Central memory CD8-positive, alpha-beta T cell (primary cell): ENCODE data around the gene NPHP3.
"Not testable (repeated sequence)": the region's sequence is repeated elsewhere in the genome, so short reads cannot be mapped to it uniquely, and the experiment has no call there.

Experiments
- ATAC-seq: fragments of 150-1000 bp; cut with Tn5 transposase; replicated peaks from 2 replicates; pipeline ENCODE4 v1.10.0; 2022; ENCODE audit warnings: mild to moderate bottlenecking, moderate FRiP score, moderate number of reproducible peaks; ENCODE audit not compliant: poor library complexity, severe bottlenecking; ENCODE audit errors: extremely low read depth
- DNase-seq, 2 donors: peaks; one replicate each; pipeline ENCODE4 v3.0.0; 2021; ENCODE audit warnings: low spot score in 2 of 2
- H3K27ac Mint-ChIP-seq: one replicate; pipeline ENCODE4 v1.8.0; 2022; ENCODE audit warnings: low read depth, mild to moderate bottlenecking, moderate library complexity, mixed read lengths
- H3K27me3 Mint-ChIP-seq: one replicate; pipeline ENCODE4 v1.8.0; 2022; ENCODE audit warnings: mixed read lengths
- H3K36me3 Mint-ChIP-seq: one replicate; pipeline ENCODE4 v1.8.0; 2022; ENCODE audit warnings: mild to moderate bottlenecking, moderate library complexity, mixed read lengths; ENCODE audit not compliant: insufficient read depth
- H3K4me1 Mint-ChIP-seq: one replicate; pipeline ENCODE4 v1.8.0; 2022; ENCODE audit warnings: mixed read lengths
- H3K4me3 Mint-ChIP-seq: one replicate; pipeline ENCODE4 v1.8.0; 2022; ENCODE audit warnings: mild to moderate bottlenecking, moderate library complexity, mixed read lengths
- H3K9me3 Mint-ChIP-seq: one replicate; pipeline ENCODE4 v1.8.0; 2022; ENCODE audit warnings: mixed read lengths

The NPHP3 gene, protein sequence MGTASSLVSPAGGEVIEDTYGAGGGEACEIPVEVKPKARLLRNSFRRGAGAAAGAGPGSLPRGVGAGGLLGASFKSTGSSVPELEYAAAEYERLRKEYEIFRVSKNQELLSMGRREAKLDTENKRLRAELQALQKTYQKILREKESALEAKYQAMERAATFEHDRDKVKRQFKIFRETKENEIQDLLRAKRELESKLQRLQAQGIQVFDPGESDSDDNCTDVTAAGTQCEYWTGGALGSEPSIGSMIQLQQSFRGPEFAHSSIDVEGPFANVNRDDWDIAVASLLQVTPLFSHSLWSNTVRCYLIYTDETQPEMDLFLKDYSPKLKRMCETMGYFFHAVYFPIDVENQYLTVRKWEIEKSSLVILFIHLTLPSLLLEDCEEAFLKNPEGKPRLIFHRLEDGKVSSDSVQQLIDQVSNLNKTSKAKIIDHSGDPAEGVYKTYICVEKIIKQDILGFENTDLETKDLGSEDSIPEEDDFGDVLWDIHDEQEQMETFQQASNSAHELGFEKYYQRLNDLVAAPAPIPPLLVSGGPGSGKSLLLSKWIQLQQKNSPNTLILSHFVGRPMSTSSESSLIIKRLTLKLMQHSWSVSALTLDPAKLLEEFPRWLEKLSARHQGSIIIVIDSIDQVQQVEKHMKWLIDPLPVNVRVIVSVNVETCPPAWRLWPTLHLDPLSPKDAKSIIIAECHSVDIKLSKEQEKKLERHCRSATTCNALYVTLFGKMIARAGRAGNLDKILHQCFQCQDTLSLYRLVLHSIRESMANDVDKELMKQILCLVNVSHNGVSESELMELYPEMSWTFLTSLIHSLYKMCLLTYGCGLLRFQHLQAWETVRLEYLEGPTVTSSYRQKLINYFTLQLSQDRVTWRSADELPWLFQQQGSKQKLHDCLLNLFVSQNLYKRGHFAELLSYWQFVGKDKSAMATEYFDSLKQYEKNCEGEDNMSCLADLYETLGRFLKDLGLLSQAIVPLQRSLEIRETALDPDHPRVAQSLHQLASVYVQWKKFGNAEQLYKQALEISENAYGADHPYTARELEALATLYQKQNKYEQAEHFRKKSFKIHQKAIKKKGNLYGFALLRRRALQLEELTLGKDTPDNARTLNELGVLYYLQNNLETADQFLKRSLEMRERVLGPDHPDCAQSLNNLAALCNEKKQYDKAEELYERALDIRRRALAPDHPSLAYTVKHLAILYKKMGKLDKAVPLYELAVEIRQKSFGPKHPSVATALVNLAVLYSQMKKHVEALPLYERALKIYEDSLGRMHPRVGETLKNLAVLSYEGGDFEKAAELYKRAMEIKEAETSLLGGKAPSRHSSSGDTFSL (N-terminal part only)

DNA sequence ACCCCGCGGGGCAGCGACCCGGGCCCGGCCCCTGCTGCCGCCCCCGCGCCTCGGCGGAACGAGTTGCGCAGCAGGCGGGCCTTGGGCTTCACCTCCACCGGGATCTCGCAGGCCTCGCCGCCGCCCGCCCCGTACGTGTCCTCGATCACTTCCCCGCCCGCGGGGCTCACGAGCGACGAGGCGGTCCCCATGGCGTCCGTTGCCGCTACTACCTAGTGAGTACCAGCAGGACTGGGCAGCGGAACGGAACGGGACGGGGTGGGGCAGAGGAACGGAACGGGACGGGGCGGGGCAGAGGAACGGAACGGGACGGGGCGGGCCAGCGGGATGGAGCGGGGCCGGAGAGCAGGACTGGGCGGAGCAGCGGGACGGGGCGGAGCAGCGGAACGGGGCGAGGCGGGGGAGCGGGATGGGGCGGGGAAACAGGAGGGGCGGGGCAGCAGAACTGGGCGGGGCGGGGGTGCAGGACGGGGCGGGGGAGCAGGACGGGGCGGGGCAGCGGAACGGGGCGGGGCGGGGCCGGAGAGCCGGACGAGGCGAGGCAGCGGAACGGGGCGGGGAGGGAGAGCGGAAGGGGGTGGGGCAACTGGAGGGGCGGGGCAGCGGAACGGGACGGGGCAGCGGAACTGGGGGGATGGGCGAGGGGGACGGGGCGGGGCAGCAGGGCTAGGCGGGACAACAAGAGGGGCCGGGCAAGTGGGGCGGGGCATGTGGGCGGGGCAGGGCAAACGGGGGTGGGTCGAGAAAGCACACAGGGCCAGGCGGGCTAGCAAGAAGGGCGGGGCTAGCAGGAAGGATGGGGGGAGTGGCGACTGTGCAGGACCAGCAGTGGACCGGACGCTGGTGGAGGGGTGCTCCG is at the start of gene NPHP3:
NPHP3 (minus strand) TSS at position 245 of the 859 bp plus-strand sequence; CDS start at position 191, 54 bp downstream.
- ATAC-seq (peak; percentile 80), DNase-seq (peak; percentile 76 to 87)
- Mint-ChIP-seq H3K27me3 (peaks cover under 1% of the 10 kb centered on the region), H3K36me3 (peaks cover 11% of the 10 kb centered on the region), H3K27ac (peak within 1 kb of the TSS; percentile 89), H3K9me3 (no peaks in the 10 kb centered on the region), H3K4me1 (peaks cover 37% of the 10 kb centered on the region), H3K4me3 (peak within 1 kb of the TSS; percentile 84)

DNA sequence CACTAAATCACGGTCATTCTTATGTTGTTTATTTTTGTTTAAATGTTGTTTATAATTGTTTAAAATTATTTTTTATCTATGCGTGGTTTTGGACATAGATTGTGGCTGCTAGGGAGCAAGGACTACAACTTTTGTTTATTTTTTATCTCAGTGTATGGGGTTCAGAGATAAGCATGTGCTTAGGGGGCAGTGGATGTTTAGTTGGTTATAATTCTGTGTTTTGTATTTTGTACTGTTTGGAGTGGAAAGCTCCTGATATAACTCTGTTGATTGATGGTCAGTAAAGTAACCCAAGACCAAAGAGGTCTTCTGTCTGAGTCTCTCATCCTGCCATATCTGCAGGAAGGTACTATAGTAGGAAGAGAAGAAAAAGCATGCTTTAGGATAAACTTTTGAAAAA is 36.5 kb upstream of the NPHP3 start:
- no peak overlapping the region for H3K4me3 Mint-ChIP-seq
- DNase-seq (no peak), ATAC-seq (no peak)
- H3K9me3 Mint-ChIP-seq = no peaks in the 10 kb centered on the region
- no peaks in the 10 kb centered on the region for H3K36me3 Mint-ChIP-seq
- no peak overlapping the region for H3K27ac Mint-ChIP-seq
- no peaks in the 10 kb centered on the region for H3K4me1 Mint-ChIP-seq
- peaks cover 19% of the 10 kb centered on the region for H3K27me3 Mint-ChIP-seq

DNA sequence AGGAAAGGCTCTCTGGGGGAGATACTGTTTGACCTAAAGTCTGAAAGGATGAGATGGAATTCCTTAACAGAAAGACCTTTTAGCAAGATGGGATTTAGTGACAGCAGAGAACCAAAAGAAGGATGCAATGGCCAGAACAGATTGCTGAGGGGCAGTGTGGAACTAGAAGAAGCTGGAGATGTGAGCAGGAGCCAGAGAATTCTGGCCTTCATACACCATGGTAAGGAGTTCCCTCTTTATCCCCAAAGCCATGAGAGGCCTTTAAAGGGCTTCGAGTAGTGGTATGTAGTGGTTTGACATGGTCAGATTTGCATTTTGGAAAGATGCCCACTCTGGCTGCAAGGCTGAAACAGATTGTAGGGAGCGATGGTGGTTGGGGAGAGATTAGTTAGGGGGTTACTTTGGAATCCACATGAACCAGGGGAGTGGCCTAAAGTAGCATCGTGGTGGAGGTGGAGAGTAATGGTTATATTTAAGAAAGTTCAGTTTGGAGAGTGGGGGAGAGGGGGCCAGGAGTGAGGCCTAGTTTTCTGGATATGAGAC is 34.0 kb upstream of the NPHP3 start:
- H3K36me3 Mint-ChIP-seq = no peaks in the 10 kb centered on the region
- no peak overlapping the region for H3K27ac Mint-ChIP-seq
- ATAC-seq = no peak
- no peaks in the 10 kb centered on the region for H3K4me1 Mint-ChIP-seq
- no peak overlapping the region for H3K4me3 Mint-ChIP-seq
- no peak for DNase-seq
- peaks cover 30% of the 10 kb centered on the region for H3K27me3 Mint-ChIP-seq
- no peaks in the 10 kb centered on the region for H3K9me3 Mint-ChIP-seq

DNA sequence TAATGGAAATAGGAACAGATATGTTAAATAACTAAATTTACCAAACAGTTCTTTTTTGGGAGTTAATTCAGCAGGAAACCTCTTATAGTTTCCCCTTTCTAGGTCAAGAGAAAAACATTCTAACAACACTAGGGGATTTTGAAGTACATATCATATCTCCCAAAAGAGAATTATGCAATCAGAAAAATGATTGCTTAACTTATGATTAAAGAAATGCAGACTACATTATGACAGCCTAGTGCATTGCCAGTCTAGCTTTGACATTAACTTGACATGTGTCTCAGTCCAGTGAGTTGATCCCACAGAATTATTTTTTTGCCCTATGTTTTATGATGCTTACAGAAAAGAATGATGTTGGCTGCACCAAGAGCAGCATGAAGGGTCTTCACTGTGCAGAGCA is 31.7 kb upstream of the NPHP3 start:
- no peaks in the 10 kb centered on the region for H3K4me1 Mint-ChIP-seq
- no peaks in the 10 kb centered on the region for H3K36me3 Mint-ChIP-seq
- H3K9me3 Mint-ChIP-seq = no peaks in the 10 kb centered on the region
- peaks cover 46% of the 10 kb centered on the region for H3K27me3 Mint-ChIP-seq
- no peak overlapping the region for H3K27ac Mint-ChIP-seq
- DNase-seq (no peak), ATAC-seq (no peak)
- H3K4me3 Mint-ChIP-seq = no peak overlapping the region

DNA sequence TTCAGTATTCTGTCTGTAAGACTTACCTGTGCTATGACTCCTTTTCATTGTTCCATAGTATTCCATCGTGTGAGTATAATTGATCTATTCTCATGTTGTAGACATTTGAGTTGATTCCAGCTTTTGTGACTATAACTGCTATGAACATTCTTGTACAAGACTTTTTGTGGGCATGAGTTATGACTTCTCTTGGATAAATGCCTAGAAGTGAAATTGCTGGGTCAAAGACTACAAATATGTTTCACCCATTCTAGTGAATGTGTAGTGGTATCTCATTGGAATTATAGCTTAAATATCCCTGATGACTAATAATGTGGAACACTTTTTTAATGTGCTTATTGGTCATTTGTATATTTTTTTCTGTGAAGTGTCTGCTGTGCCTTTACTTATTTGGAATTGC is 27.6 kb upstream of the NPHP3 start:
- ATAC-seq (no peak), DNase-seq (no peak)
- H3K27me3 Mint-ChIP-seq = peaks cover 47% of the 10 kb centered on the region
- no peaks in the 10 kb centered on the region for H3K36me3 Mint-ChIP-seq
- H3K27ac Mint-ChIP-seq = no peak overlapping the region
- H3K4me3 Mint-ChIP-seq = no peak overlapping the region
- H3K4me1 Mint-ChIP-seq = no peaks in the 10 kb centered on the region
- H3K9me3 Mint-ChIP-seq = no peaks in the 10 kb centered on the region

DNA sequence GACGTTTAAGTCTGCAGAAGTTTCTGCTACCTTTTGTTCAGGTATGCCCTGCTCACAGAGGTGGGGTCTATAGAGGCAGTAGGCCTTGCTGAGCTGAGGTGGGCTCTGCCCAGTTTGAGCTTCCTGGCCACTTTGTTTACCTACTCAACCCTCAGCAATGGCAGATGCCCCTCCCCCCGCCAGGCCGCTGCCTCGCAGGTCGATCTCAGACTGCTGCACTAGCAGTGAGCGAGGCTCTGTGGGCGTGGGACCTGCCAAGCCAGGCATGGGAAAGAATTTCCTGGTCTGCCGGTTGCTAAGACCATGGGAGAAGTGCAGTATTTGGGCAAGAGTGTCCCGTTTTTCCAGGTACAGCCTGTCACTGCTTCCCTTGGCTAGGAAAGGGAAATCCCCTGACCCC is 24.5 kb upstream of the NPHP3 start:
- not testable (repeated sequence) for H3K4me1 Mint-ChIP-seq, H3K9me3 Mint-ChIP-seq, H3K36me3 Mint-ChIP-seq, H3K27ac Mint-ChIP-seq, DNase-seq, H3K4me3 Mint-ChIP-seq, ATAC-seq
- H3K27me3 Mint-ChIP-seq = peaks cover 66% of the 10 kb centered on the region

DNA sequence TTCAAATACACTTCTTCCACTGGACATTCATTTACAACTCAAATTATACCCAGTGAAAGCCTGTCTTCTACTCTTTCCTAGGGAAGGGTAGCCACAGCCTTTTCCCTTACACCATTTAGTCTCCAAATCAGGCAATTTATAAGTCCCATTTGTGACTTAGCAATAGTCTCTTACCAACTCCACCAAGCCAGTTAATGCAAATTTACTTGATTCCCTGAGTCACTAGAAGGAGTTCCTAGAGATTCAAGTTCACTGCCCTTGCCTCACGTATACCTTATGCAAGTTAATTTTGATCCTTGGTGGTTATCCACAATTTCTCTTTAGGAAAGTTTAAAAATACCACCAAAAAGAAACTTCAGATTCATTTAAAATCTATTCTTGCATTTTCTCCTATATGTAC is 16.1 kb upstream of the NPHP3 start:
- ATAC-seq = no peak
- Mint-ChIP-seq H3K36me3 (no peaks in the 10 kb centered on the region), H3K27ac (no peak overlapping the region), H3K4me1 (no peaks in the 10 kb centered on the region), H3K4me3 (no peak overlapping the region), H3K27me3 (peaks cover 86% of the 10 kb centered on the region), H3K9me3 (no peaks in the 10 kb centered on the region)
- no peak for DNase-seq

DNA sequence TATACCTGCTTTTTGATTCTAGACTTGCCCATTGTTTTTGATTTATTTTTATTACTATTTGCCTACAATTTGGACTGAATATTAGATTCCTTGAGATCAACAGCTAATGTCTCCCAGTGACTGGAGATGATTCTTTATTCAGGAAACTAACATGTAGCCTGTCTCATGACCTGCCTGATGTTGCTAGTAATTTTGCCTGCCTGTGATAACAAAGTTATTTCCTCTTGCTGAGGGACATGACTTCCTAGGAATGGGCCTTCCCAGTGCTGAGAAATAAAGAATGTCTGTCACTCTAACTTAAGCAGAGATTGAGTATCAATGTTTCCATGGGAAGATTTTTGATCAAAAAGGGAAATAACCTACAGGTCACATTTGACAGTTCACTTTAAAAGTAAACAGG is 13.4 kb upstream of the NPHP3 start:
- DNase-seq (no peak), ATAC-seq (no peak)
- no peak overlapping the region for H3K4me3 Mint-ChIP-seq
- H3K4me1 Mint-ChIP-seq = no peaks in the 10 kb centered on the region
- no peaks in the 10 kb centered on the region for H3K36me3 Mint-ChIP-seq
- H3K27ac Mint-ChIP-seq = no peak overlapping the region
- no peaks in the 10 kb centered on the region for H3K9me3 Mint-ChIP-seq
- H3K27me3 Mint-ChIP-seq = peaks cover 82% of the 10 kb centered on the region

DNA sequence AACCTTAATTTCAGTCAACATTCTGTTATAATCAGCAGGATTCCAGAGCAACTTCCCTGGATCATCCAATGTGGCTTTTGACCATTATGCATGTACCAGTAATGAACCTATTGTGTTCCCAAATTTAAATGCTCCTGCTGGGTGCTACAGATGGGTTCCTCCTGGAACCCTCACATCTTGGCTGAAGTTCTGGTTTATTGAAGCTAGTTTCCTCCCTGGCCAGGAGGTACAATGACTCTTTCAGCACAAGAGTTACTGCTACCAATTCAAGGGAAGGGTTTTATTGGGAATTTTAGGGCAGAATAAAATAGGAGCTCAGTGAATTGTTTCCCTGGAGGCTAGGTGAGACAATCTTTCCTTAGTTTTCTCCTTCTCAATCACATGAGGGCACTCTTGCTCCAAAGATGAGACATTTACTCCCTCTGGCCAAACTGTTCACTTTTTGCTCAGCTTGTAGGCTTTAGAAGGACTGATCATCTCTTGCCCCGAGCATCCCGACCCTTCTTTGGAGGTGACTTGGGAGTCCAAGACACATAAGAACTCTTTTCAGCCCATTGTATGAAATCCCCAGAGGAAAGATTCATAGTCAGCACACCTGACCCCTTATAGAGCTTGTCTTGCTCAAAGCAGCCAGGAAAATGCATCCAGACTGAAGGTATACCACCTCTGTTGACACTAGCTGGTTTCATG is 8.8 kb upstream of the NPHP3 start:
- H3K9me3 Mint-ChIP-seq = no peaks in the 10 kb centered on the region
- H3K4me1 Mint-ChIP-seq = no peaks in the 10 kb centered on the region
- H3K4me3 Mint-ChIP-seq = no peak overlapping the region
- no peak for ATAC-seq
- DNase-seq = no peak
- H3K36me3 Mint-ChIP-seq = no peaks in the 10 kb centered on the region
- peaks cover 78% of the 10 kb centered on the region for H3K27me3 Mint-ChIP-seq
- H3K27ac Mint-ChIP-seq = no peak overlapping the region

DNA sequence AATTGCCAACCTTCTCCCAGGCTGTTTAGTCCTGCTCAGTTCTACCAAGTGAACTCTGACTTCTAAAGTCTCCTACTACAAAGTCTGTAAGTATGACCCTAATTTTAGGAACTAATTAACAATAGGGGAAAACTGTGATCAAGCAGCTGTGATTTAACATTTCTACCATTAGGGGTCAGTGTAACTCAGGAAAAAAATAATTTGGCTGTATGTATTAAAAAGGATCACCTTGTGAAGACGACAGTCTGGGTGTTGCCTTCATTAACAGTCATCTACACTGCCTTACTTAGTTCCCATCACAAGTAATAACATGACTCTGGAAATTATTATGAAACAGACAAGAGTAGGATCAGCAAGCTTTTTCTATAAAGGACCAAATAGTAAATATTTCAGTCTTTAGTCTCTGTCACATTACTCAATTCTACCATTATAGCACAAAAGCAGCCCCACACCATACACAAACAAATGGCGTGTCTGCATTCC is 4.2 kb upstream of the NPHP3 start:
- ATAC-seq (no peak), DNase-seq (no peak)
- Mint-ChIP-seq H3K4me1 (peaks cover 14% of the 10 kb centered on the region), H3K36me3 (peaks cover 5% of the 10 kb centered on the region), H3K27ac (no peak overlapping the region), H3K9me3 (no peaks in the 10 kb centered on the region), H3K27me3 (peaks cover 41% of the 10 kb centered on the region), H3K4me3 (no peak overlapping the region)
